RWPE2 (cell line): ENCODE measurements around the gene CC2D1A.

ENCODE experiments used
- ATAC-seq: fragments of 200-7000 bp; cut with Tn5 transposase; 3 replicates; pipeline ENCODE4 v1.9.1; 2021; ENCODE audit warnings: low read depth
- DNase-seq: peaks from one replicate; pipeline ENCODE4 v3.0.0-alpha.2; 2020; ENCODE audit warnings: low spot score
- H3K27ac ChIP-seq: fragments of 450-650 bp; 2 replicates; pipeline ENCODE4 v1.5.1; 2017; ENCODE audit warnings: mild to moderate bottlenecking; ENCODE audit not compliant: poor library complexity, severe bottlenecking
- H3K27me3 ChIP-seq: fragments of 250-450 bp; sonication (Bioruptor Pico); 2 replicates; pipeline ENCODE4 v1.5.1; 2021; ENCODE audit warnings: mild to moderate bottlenecking, moderate library complexity; ENCODE audit not compliant: insufficient read depth, poor library complexity, severe bottlenecking
- H3K36me3 ChIP-seq: fragments of 250-450 bp; sonication (Bioruptor Pico); 2 replicates; pipeline ENCODE4 v1.5.1; 2020; ENCODE audit warnings: low read depth, mild to moderate bottlenecking, moderate library complexity
- H3K4me1 ChIP-seq: fragments of 250-450 bp; sonication (Bioruptor Pico); 2 replicates; pipeline ENCODE4 v1.5.1; 2021; ENCODE audit warnings: mild to moderate bottlenecking, moderate library complexity; ENCODE audit not compliant: insufficient read depth, poor library complexity, severe bottlenecking
- H3K4me3 ChIP-seq: fragments of 250-450 bp; sonication (Bioruptor Pico); 2 replicates; pipeline ENCODE4 v1.5.1; 2021; ENCODE audit warnings: mild to moderate bottlenecking, moderate library complexity; ENCODE audit not compliant: severe bottlenecking
- H3K9me3 ChIP-seq: fragments of 250-450 bp; sonication (Bioruptor Pico); 2 replicates; pipeline ENCODE4 v1.5.1; 2021; ENCODE audit warnings: mild to moderate bottlenecking, moderate library complexity; ENCODE audit not compliant: severe bottlenecking
- CTCF ChIP-seq: fragments of 450-650 bp; IDR thresholded peaks from one replicate; pipeline ENCODE4 v1.5.1; 2017; ENCODE audit warnings: mild to moderate bottlenecking, moderate library complexity; ENCODE audit not compliant: poor library complexity, severe bottlenecking

Gene CC2D1A

GRCh38 chr19:13913352-13913751 lies 7.4 kb downstream of the CC2D1A start:
- TF ChIP-seq CTCF: no peak
- no peak for DNase-seq
- Histone ChIP-seq H3K27ac (no peak overlapping the region), H3K36me3 (peaks cover 62% of the 10 kb centered on the region), H3K27me3 (no peaks in the 10 kb centered on the region), H3K9me3 (no peaks in the 10 kb centered on the region), H3K4me3 (no peak overlapping the region), H3K4me1 (no peaks in the 10 kb centered on the region)
- no peak for ATAC-seq

- DNase-seq: no peak
- H3K27ac ChIP-seq: no peak overlapping the region
- H3K9me3 ChIP-seq: no peaks in the 10 kb centered on the region
- ATAC-seq: no peak
- no peaks in the 10 kb centered on the region for H3K27me3 ChIP-seq
- no peak overlapping the region for H3K4me3 ChIP-seq
- peaks cover 67% of the 10 kb centered on the region for H3K36me3 ChIP-seq
- TF ChIP-seq CTCF: no peak
- H3K4me1 ChIP-seq: no peaks in the 10 kb centered on the region
Measured at GRCh38 chr19:13914777-13915176, 8.8 kb downstream of the CC2D1A start.

GRCh38 chr19:13917888-13918406 lies 11.9 kb downstream of the CC2D1A start:
- Histone ChIP-seq H3K27ac (no peak overlapping the region), H3K4me1 (no peaks in the 10 kb centered on the region), H3K4me3 (no peak overlapping the region), H3K27me3 (no peaks in the 10 kb centered on the region), H3K9me3 (no peaks in the 10 kb centered on the region), H3K36me3 (peaks cover 76% of the 10 kb centered on the region)
- no peak for TF ChIP-seq CTCF
- DNase-seq (no peak), ATAC-seq (no peak)

- Histone ChIP-seq H3K36me3 (peaks cover 72% of the 10 kb centered on the region), H3K27ac (no peak overlapping the region), H3K4me1 (no peaks in the 10 kb centered on the region), H3K4me3 (no peak overlapping the region), H3K9me3 (no peaks in the 10 kb centered on the region), H3K27me3 (no peaks in the 10 kb centered on the region)
- ATAC-seq: no peak
- DNase-seq: no peak
- no peak for TF ChIP-seq CTCF
Measured at GRCh38 chr19:13918726-13919411, 12.9 kb downstream of the CC2D1A start.

- H3K27me3 ChIP-seq: no peaks in the 10 kb centered on the region
- no peaks in the 10 kb centered on the region for H3K9me3 ChIP-seq
- no peak overlapping the region for H3K27ac ChIP-seq
- H3K4me3 ChIP-seq: no peak overlapping the region
- TF ChIP-seq CTCF: no peak
- ATAC-seq (no peak), DNase-seq (no peak)
- no peaks in the 10 kb centered on the region for H3K4me1 ChIP-seq
- H3K36me3 ChIP-seq: peaks cover 63% of the 10 kb centered on the region
Measured at GRCh38 chr19:13920524-13920923, 14.5 kb downstream of the CC2D1A start.
